ENCODE measurements around the gene IDH2. TPM values are rescaled to one million over a fixed set of nuclear protein-coding genes. Genes with fewer than 3 reads are reported as not detected.
"Not testable (repeated sequence)": the region's sequence is repeated elsewhere in the genome, so short reads cannot be mapped to it uniquely, and the experiment has no call there.

The IDH2 gene
- total RNA-seq, 1 donor from 2014 or later: 933 TPM

GRCh38 chr15:90124507-90124906 is 22.2 kb upstream of the IDH2 start:
- DNase-seq: no peak
- intact Hi-C loops (cut with micrococcal nuclease): no loop called here
- H3K9me3 ChIP-seq (replicated peaks): no peaks in the 10 kb centered on the region
- no peaks in the 10 kb centered on the region for H3K36me3 ChIP-seq
- H3K27me3 ChIP-seq (ENCODE audit: low read depth): peaks cover 8% of the 10 kb centered on the region
- TF ChIP-seq CTCF (IDR thresholded peaks at IDR 0.05; ENCODE audit: borderline replicate concordance): no peak
- no peak overlapping the region for H3K4me3 ChIP-seq
- H3K27ac ChIP-seq (replicated peaks): no peak overlapping the region
- H3K4me1 ChIP-seq: peaks cover 19% of the 10 kb centered on the region

GRCh38 chr15:90121086-90121485 is 18.8 kb upstream of the IDH2 start:
- intact Hi-C loops (cut with micrococcal nuclease): no loop called here
- no peak for TF ChIP-seq CTCF (IDR thresholded peaks at IDR 0.05; ENCODE audit: borderline replicate concordance)
- Histone ChIP-seq H3K4me1 (peaks cover 9% of the 10 kb centered on the region), H3K27me3 (ENCODE audit: low read depth) (no peaks in the 10 kb centered on the region), H3K9me3 (replicated peaks) (no peaks in the 10 kb centered on the region), H3K27ac (replicated peaks) (no peak overlapping the region), H3K4me3 (no peak overlapping the region), H3K36me3 (no peaks in the 10 kb centered on the region)
- no peak for DNase-seq

GRCh38 chr15:90119367-90119766 is 17.1 kb upstream of the IDH2 start:
- Histone ChIP-seq H3K9me3 (replicated peaks) (peaks cover 12% of the 10 kb centered on the region), H3K36me3 (peaks cover 7% of the 10 kb centered on the region), H3K27ac (replicated peaks) (no peak overlapping the region), H3K4me3 (no peak overlapping the region), H3K27me3 (ENCODE audit: low read depth) (no peaks in the 10 kb centered on the region), H3K4me1 (no peaks in the 10 kb centered on the region)
- DNase-seq: no peak
- intact Hi-C loops (cut with micrococcal nuclease): no loop called here
- TF ChIP-seq CTCF (IDR thresholded peaks at IDR 0.05; ENCODE audit: borderline replicate concordance): no peak

GRCh38 chr15:90115783-90116182 is 13.5 kb upstream of the IDH2 start:
- Histone ChIP-seq H3K36me3 (peaks cover 9% of the 10 kb centered on the region), H3K4me3 (no peak overlapping the region), H3K9me3 (replicated peaks) (peaks cover 20% of the 10 kb centered on the region), H3K4me1 (no peaks in the 10 kb centered on the region), H3K27me3 (ENCODE audit: low read depth) (no peaks in the 10 kb centered on the region), H3K27ac (replicated peaks) (no peak overlapping the region)
- intact Hi-C loops (cut with micrococcal nuclease): no loop called here
- no peak for TF ChIP-seq CTCF (IDR thresholded peaks at IDR 0.05; ENCODE audit: borderline replicate concordance)
- no peak for DNase-seq

GRCh38 chr15:90114451-90114901 is 12.2 kb upstream of the IDH2 start:
- Histone ChIP-seq H3K4me1 (no peaks in the 10 kb centered on the region), H3K27ac (replicated peaks) (no peak overlapping the region), H3K36me3 (peaks cover 9% of the 10 kb centered on the region), H3K4me3 (no peak overlapping the region), H3K9me3 (replicated peaks) (peaks cover 20% of the 10 kb centered on the region), H3K27me3 (ENCODE audit: low read depth) (no peaks in the 10 kb centered on the region)
- DNase-seq: no peak
- intact Hi-C loops (cut with micrococcal nuclease): no loop called here
- no peak for TF ChIP-seq CTCF (IDR thresholded peaks at IDR 0.05; ENCODE audit: borderline replicate concordance)

- Histone ChIP-seq H3K27me3 (ENCODE audit: low read depth) (no peaks in the 10 kb centered on the region), H3K36me3 (peaks cover 9% of the 10 kb centered on the region), H3K27ac (replicated peaks) (no peak overlapping the region), H3K9me3 (replicated peaks) (peaks cover 20% of the 10 kb centered on the region), H3K4me3 (no peak overlapping the region), H3K4me1 (no peaks in the 10 kb centered on the region)
- no peak for DNase-seq
- no peak for TF ChIP-seq CTCF (IDR thresholded peaks at IDR 0.05; ENCODE audit: borderline replicate concordance)
- intact Hi-C loops (cut with micrococcal nuclease): no loop called here
Measured at GRCh38 chr15:90113166-90113565, 10.9 kb upstream of the IDH2 start.

GRCh38 chr15:90109163-90109751 is 7.0 kb upstream of the IDH2 start:
- H3K4me3 ChIP-seq; H3K27ac ChIP-seq (replicated peaks); intact Hi-C loops (cut with micrococcal nuclease); H3K36me3 ChIP-seq; H3K9me3 ChIP-seq (replicated peaks); H3K27me3 ChIP-seq (ENCODE audit: low read depth); DNase-seq: not testable (repeated sequence)
- peaks cover 21% of the 10 kb centered on the region for H3K4me1 ChIP-seq

- H3K27me3 ChIP-seq (ENCODE audit: low read depth); H3K27ac ChIP-seq (replicated peaks); H3K9me3 ChIP-seq (replicated peaks); H3K36me3 ChIP-seq; intact Hi-C loops (cut with micrococcal nuclease); H3K4me3 ChIP-seq; DNase-seq: not testable (repeated sequence)
- H3K4me1 ChIP-seq: peaks cover 25% of the 10 kb centered on the region
Measured at GRCh38 chr15:90108038-90108437, 5.8 kb upstream of the IDH2 start.

All from left ventricle myocardium inferior (tissue), 1 donor.